Endothelial cell of umbilical vein (primary cell): ENCODE data around the gene MAML3. TPM values are rescaled to one million over a fixed set of nuclear protein-coding genes. Genes with fewer than 3 reads are reported as not detected.

Experiments
- BruUV-seq: library from RNA; stranded (reverse); fragments of 400-500 nt; replicated peaks from 2 replicates; lab custom pipeline; 2021; lab: Mats Ljungman, UMichigan
- CTCF ChIA-PET: fragments of 300-600, 350-600 bp; sonication (Branson Sonifier 250); formaldehyde crosslinking; loops from one replicate; lab custom pipeline; 2021; ENCODE audit warnings: antibody characterized with exemption, inconsistent platforms; lab: Charles Lee
- POLR2A ChIA-PET: fragments of 300-600, 350-600 bp; sonication (Branson Sonifier 250); formaldehyde crosslinking; loops from one replicate; lab custom pipeline; 2021; ENCODE audit warnings: antibody characterized with exemption, inconsistent platforms; lab: Charles Lee
- DNase-seq: peaks from one replicate; pipeline ENCODE4 v3.0.0-alpha.2; 2011; ENCODE audit warnings: low read depth, low spot score
- FAIRE-seq: peaks from 2 replicates; lab custom pipeline; 2011; peaks lifted over from hg19 to GRCh38; lab: Jason Lieb, UNC
- H2AFZ ChIP-seq: 2 replicates; pipeline ENCODE4 v1.6.0; 2012; ENCODE audit warnings: low read depth, low read length, control low read depth, inconsistent platforms
- H3K27ac ChIP-seq: 2 replicates; pipeline ENCODE4 v1.5.1; 2011; ENCODE audit warnings: low read depth, mild to moderate bottlenecking, control low read depth, low read length, moderate library complexity; ENCODE audit not compliant: insufficient read depth
- H3K27me3 ChIP-seq, 2 experiments: 2 replicates each; pipeline versions ENCODE4 v1.6.0 to v1.6.1; 2011; ENCODE audit warnings: low read length in 2 of 2, mixed read lengths in 1 of 2; ENCODE audit not compliant: control insufficient read depth in 2 of 2, insufficient read depth in 2 of 2
- H3K36me3 ChIP-seq, 2 experiments: 2 replicates in 1 of 2; 3 replicates in 1 of 2; pipeline ENCODE4 v1.5.1; 2011; ENCODE audit warnings: low read length in 2 of 2, mild to moderate bottlenecking in 1 of 2, moderate library complexity in 1 of 2; ENCODE audit not compliant: control insufficient read depth in 2 of 2, insufficient read depth in 2 of 2; ENCODE audit errors: extremely low read depth in 1 of 2
- H3K4me1 ChIP-seq: 3 replicates; pipeline ENCODE4 v1.5.1; 2011; ENCODE audit warnings: mild to moderate bottlenecking, low read length; ENCODE audit not compliant: control insufficient read depth, insufficient read depth; ENCODE audit errors: extremely low read depth
- H3K4me2 ChIP-seq: 2 replicates; pipeline ENCODE4 v1.6.1; 2011; ENCODE audit warnings: low read length, control low read depth, mixed read lengths; ENCODE audit not compliant: insufficient read depth
- H3K4me3 ChIP-seq, 3 experiments: fragments of 200-600 bp in 1 of 3; sonication (generic), shearing (Covaris generic) in 1 of 3; replicated peaks in 1 of 3; 2 replicates each; pipeline ENCODE4 v1.5.1; 2011 to 2016; ENCODE audit warnings: control low read depth in 3 of 3, low read length in 3 of 3, mild to moderate bottlenecking in 2 of 3, inconsistent platforms in 1 of 3, low read depth in 1 of 3, moderate library complexity in 1 of 3; ENCODE audit not compliant: insufficient read depth in 1 of 3
- H3K79me2 ChIP-seq: 2 replicates; pipeline ENCODE4 v1.6.0; 2012; ENCODE audit warnings: low read length, inconsistent platforms; ENCODE audit not compliant: control insufficient read depth, insufficient read depth
- H3K9ac ChIP-seq: replicated peaks from 2 replicates; pipeline ENCODE3; 2011; ENCODE audit warnings: low read length, control low read depth; ENCODE audit not compliant: insufficient read depth; ENCODE audit errors: extremely low read depth
- H3K9me1 ChIP-seq: replicated peaks from 3 replicates; pipeline ENCODE4 v1.6.0; 2011; ENCODE audit warnings: mild to moderate bottlenecking, low read length; ENCODE audit not compliant: control insufficient read depth, insufficient read depth; ENCODE audit errors: extremely low read depth
- H3K9me3 ChIP-seq: replicated peaks from 2 replicates; pipeline ENCODE4 v1.5.1; 2012; ENCODE audit warnings: low read length, inconsistent platforms; ENCODE audit not compliant: control insufficient read depth, insufficient read depth
- H4K20me1 ChIP-seq: replicated peaks from 2 replicates; pipeline ENCODE3; 2011; ENCODE audit warnings: mild to moderate bottlenecking, low read length; ENCODE audit not compliant: control insufficient read depth, insufficient read depth; ENCODE audit errors: extremely low read depth
- CTCF ChIP-seq, 2 donors: IDR thresholded peaks; 1 replicate in 1 of 2; 2 replicates in 1 of 2; pipeline ENCODE4 v1.5.1; 2011; ENCODE audit warnings: low read length in 2 of 2, mild to moderate bottlenecking in 2 of 2, moderate library complexity in 2 of 2, control low read depth in 1 of 2, inconsistent platforms in 1 of 2, low read depth in 1 of 2; ENCODE audit not compliant: insufficient read depth in 1 of 2; ENCODE audit errors: extremely low read depth in 1 of 2
- EZH2 ChIP-seq: IDR thresholded peaks from 2 replicates; pipeline ENCODE4 v1.6.1; 2012; ENCODE audit warnings: borderline replicate concordance, low read depth, mild to moderate bottlenecking, moderate library complexity, low read length, inconsistent platforms; ENCODE audit not compliant: severe bottlenecking
- FOS ChIP-seq: IDR thresholded peaks from 2 replicates; pipeline ENCODE4 v1.6.1; 2011; ENCODE audit warnings: mild to moderate bottlenecking, low read length, moderate library complexity, borderline replicate concordance; ENCODE audit not compliant: insufficient read depth
- GATA2 ChIP-seq: IDR thresholded peaks from 2 replicates; pipeline ENCODE4 v1.7.0; 2011; ENCODE audit warnings: low read depth, mild to moderate bottlenecking, moderate library complexity, mixed read lengths, low read length; ENCODE audit not compliant: insufficient read length, insufficient read depth
- JUN ChIP-seq: IDR thresholded peaks from 2 replicates; pipeline ENCODE4 v1.6.1; 2011; ENCODE audit warnings: borderline replicate concordance, low read depth; ENCODE audit not compliant: insufficient read length, insufficient read depth
- MYC ChIP-seq: IDR thresholded peaks from one replicate; pipeline ENCODE4 v1.6.1; 2011; ENCODE audit warnings: mild to moderate bottlenecking, low read depth, low read length
- POLR2A ChIP-seq: IDR thresholded peaks from 2 replicates; pipeline ENCODE4 v1.6.1; 2012; ENCODE audit warnings: low read depth, mild to moderate bottlenecking, control low read depth, low read length
- POLR2AphosphoS5 ChIP-seq: IDR thresholded peaks from 2 replicates; pipeline ENCODE4 v1.6.1; 2012; ENCODE audit warnings: low read depth, mild to moderate bottlenecking, control low read depth, low read length, moderate library complexity; ENCODE audit not compliant: insufficient read depth
- dilution Hi-C: fragments of 300-500 bp; cut with MboI; formaldehyde crosslinking; loops from one replicate; pipeline ENCODE4 v1.15.0; 2019; ENCODE audit warnings: low sequenced_read_pairs; ENCODE audit not compliant: extremely low pct_ligation_motif_present
- intact Hi-C: fragments of 100-400 bp; cut with micrococcal nuclease; formaldehyde crosslinking; loops from one replicate; pipeline ENCODE4 v1.10.0; 2022
- polyA plus RNA-seq, 4 experiments: library from polyadenylated mRNA; depleted of rRNA in 3 of 4; stranded (reverse) in 3 of 4; unstranded in 1 of 4; fragments of >200 nt; gene quantifications; 2 replicates each; pipeline versions ENCODE4 v1.2.1 to v1.2.3, GENCODE V29; 2011 to 2012; ENCODE audit warnings: missing spikeins in 1 of 4
- total RNA-seq: library from RNA; stranded (reverse); gene quantifications from 2 replicates; pipeline ENCODE4 v1.2.3, GENCODE V29; 2021
- TF ChIP-seq, protein P1 (sequence below): IDR thresholded peaks from 2 replicates; pipeline ENCODE4 v1.6.1; 2011; ENCODE audit not compliant: insufficient read depth, insufficient read length

Gene MAML3
- total and polyA plus RNA-seq, 2 donors (not counting 3 experiments of a cell fraction or from before 2014, with no cell fraction given): 14.0 to 20.3 TPM

- Histone ChIP-seq H4K20me1 (no peaks in the 10 kb centered on the region), H2AFZ (no peak overlapping the region), H3K4me3 (no peak overlapping the region), H3K27me3 (no peaks in the 10 kb centered on the region), H3K4me2 (no peak overlapping the region), H3K9me1 (no peaks in the 10 kb centered on the region), H3K9ac (no peak overlapping the region), H3K4me1 (peaks cover 17% of the 10 kb centered on the region), H3K36me3 (no peaks in the 10 kb centered on the region), H3K9me3 (no peaks in the 10 kb centered on the region), H3K79me2 (peaks cover 8% of the 10 kb centered on the region), H3K27ac (no peak overlapping the region)
- no peak for TF ChIP-seq POLR2AphosphoS5
- no peak for TF ChIP-seq FOS
- TF ChIP-seq POLR2A: no peak
- no peak for TF ChIP-seq EZH2
- TF ChIP-seq, protein P1, sequence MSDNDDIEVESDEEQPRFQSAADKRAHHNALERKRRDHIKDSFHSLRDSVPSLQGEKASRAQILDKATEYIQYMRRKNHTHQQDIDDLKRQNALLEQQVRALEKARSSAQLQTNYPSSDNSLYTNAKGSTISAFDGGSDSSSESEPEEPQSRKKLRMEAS: no peak
- TF ChIP-seq MYC: no peak
- no peak for TF ChIP-seq GATA2
- no peak for TF ChIP-seq CTCF (IDR thresholded peaks at IDR 0.05; ENCODE audit: extremely low read depth in 1 of 2, insufficient read depth in 1 of 2, low read depth in 1 of 2, low read length in 2 of 2)
- TF ChIP-seq JUN: no peak
- POLR2A ChIA-PET: no interaction called here
- DNase-seq (no peak), FAIRE-seq (no peak)
- intact Hi-C loops (no loop called here), dilution Hi-C loops (no loop called here)
- no TSS peak for BruUV-seq
- CTCF ChIA-PET: interaction anchor here (1.1 to 1.5 kb wide), 2 partner anchors 17 to 22 kb away, joined by 3 to 4 read pairs; no protein-coding TSS in a partner anchor
Observed at GRCh38 chr4:140068271-140068670, 85.7 kb downstream of the MAML3 start.
